ENCODE measurements around the gene TAPBPL. TPM values are rescaled to one million over a fixed set of nuclear protein-coding genes. Genes with fewer than 3 reads are reported as not detected.

The TAPBPL gene
- total and polyA plus RNA-seq, 2 of the 4 experiments (the other 2 are of a cell fraction), result 3.4 to 12.1 TPM

GRCh38 chr12:6418796-6419195 is 33.0 kb upstream of the TAPBPL start:
- no peak overlapping the region for H4K8ac ChIP-seq (ENCODE audit: low read depth in 2 of 2, low read length in 2 of 2)
- no peak overlapping the region for H3K4me3 ChIP-seq (ENCODE audit: insufficient read depth, low read depth, low read length)
- H2BK15ac ChIP-seq (ENCODE audit: low read depth, low read length), result no peak overlapping the region
- no peak overlapping the region for H3K14ac ChIP-seq (replicated peaks; ENCODE audit: low read depth, low read length)
- H3K4me1 ChIP-seq (ENCODE audit: control insufficient read depth, insufficient read depth, low read length), result no peaks in the 10 kb centered on the region
- H2AK9ac ChIP-seq (replicated peaks; ENCODE audit: low read depth, low read length, poor library complexity), result no peak overlapping the region
- peaks cover 10% of the 10 kb centered on the region; the same call in 1 of the 2 replicates for H3K9me1 ChIP-seq (ENCODE audit: insufficient read depth, low read length)
- H4K91ac ChIP-seq (ENCODE audit: insufficient read depth, low read depth, low read length), result no peak overlapping the region
- no peak overlapping the region for H3K56ac ChIP-seq (ENCODE audit: extremely low read depth, insufficient read depth, low read length)
- no peak overlapping the region for H2AFZ ChIP-seq (replicated peaks; ENCODE audit: low read length, poor library complexity)
- dilution Hi-C loops (cut with HindIII; ENCODE audit: low sequenced_read_pairs, unreplicated experiment) (no loop called here), intact Hi-C loops (cut with micrococcal nuclease) (no loop called here), in situ Hi-C loops (cut with MboI; ENCODE audit: low sequenced_read_pairs) (no loop called here)
- H3K4me2 ChIP-seq (ENCODE audit: low read depth, low read length), result no peak overlapping the region
- no peak overlapping the region for H3K4ac ChIP-seq (ENCODE audit: low read depth, low read length)
- no peaks in the 10 kb centered on the region for H3K9me3 ChIP-seq (ENCODE audit: control insufficient read depth, insufficient read depth, low read length)
- H3K18ac ChIP-seq (ENCODE audit: low read depth, low read length), result no peak overlapping the region
- H4K20me1 ChIP-seq (ENCODE audit: insufficient read depth, low read length), result no peaks in the 10 kb centered on the region
- 72% methylated on average over 6 of the region's 6 CpGs; no CpG with 5 or more reads in 1 of the 2 experiments for WGBS, 2 experiments (ENCODE audit: extremely low coverage in 2 of 2, insufficient read length in 1 of 2)
- no peaks in the 10 kb centered on the region for H3K27me3 ChIP-seq (ENCODE audit: control insufficient read depth, insufficient read depth, low read length)
- no peak overlapping the region; the same call in 1 of the 2 replicates for H2AK5ac ChIP-seq (ENCODE audit: low read depth, low read length)
- no peak overlapping the region for H2BK5ac ChIP-seq (ENCODE audit: low read depth, low read length, poor library complexity, severe bottlenecking)
- DNase-seq, result no peak
- H2BK20ac ChIP-seq (ENCODE audit: low read depth, low read length), result no peak overlapping the region
- H4K5ac ChIP-seq (ENCODE audit: low read depth, low read length), result no peak overlapping the region
- TF ChIP-seq POLR2A (IDR thresholded peaks at IDR 0.05; ENCODE audit: low read depth, low read length) (no peak), RFX5 (IDR thresholded peaks at IDR 0.05; ENCODE audit: low read depth, low read length) (no peak), CEBPB (IDR thresholded peaks at IDR 0.05; ENCODE audit: low read depth, low read length) (no peak), ELK1 (IDR thresholded peaks at IDR 0.05; ENCODE audit: borderline replicate concordance, low read depth, low read length) (no peak), BHLHE40 (IDR thresholded peaks at IDR 0.05; ENCODE audit: low read depth, low read length) (no peak), CHD1 (IDR thresholded peaks at IDR 0.05; ENCODE audit: low read depth, low read length) (no peak), MXI1 (IDR thresholded peaks at IDR 0.05; ENCODE audit: borderline replicate concordance, low read depth, low read length) (no peak), RCOR1 (IDR thresholded peaks at IDR 0.05; ENCODE audit: insufficient replicate concordance, low read length) (no peak), USF2 (IDR thresholded peaks at IDR 0.05; ENCODE audit: low read depth, low read length) (no peak)
- H3K79me1 ChIP-seq (ENCODE audit: low read depth in 1 of 2, low read length in 2 of 2), result no peaks in the 10 kb centered on the region
- no peak overlapping the region for H3K23ac ChIP-seq (ENCODE audit: low read depth, low read length)
- H3K9ac ChIP-seq (ENCODE audit: low read depth, low read length), result no peak overlapping the region
- H3K27ac ChIP-seq (ENCODE audit: insufficient read depth, low read length), result no peak overlapping the region
- CTCF ChIA-PET, result no interaction called here
- no peak for ATAC-seq (ENCODE audit: low read depth)
- H2BK120ac ChIP-seq (ENCODE audit: low read depth, low read length), result no peak overlapping the region
- POLR2A ChIA-PET (ENCODE audit: unreplicated experiment), result no interaction called here
- H3K36me3 ChIP-seq (ENCODE audit: control insufficient read depth, insufficient read depth, low read length), result no peaks in the 10 kb centered on the region
- BruUV-seq (replicated peaks), result no TSS peak
